NCI-H2029 (cell line): ENCODE measurements around the gene NADK2.
A peak's percentile ranks its signal among the peaks of the same experiment; 100 is the strongest.
"Not testable (repeated sequence)": the region's sequence is repeated elsewhere in the genome, so short reads cannot be mapped to it uniquely, and the experiment has no call there.

Experiments used
- DNase-seq: peaks from one replicate; lab custom pipeline; 2025; lab: John Stamatoyannopoulos, UW

NADK2 gene

GRCh38 chr5:36206913-36207312 is 34.8 kb downstream of the NADK2 start:
- no peak for DNase-seq

- no peak for DNase-seq
Measured at GRCh38 chr5:36205329-36205728, 36.4 kb downstream of the NADK2 start.

GRCh38 chr5:36202521-36202961 is 39.2 kb downstream of the NADK2 start:
- DNase-seq, result no peak

- DNase-seq, result no peak
Measured at GRCh38 chr5:36200513-36200912, 41.2 kb downstream of the NADK2 start.

GRCh38 chr5:36199620-36200019 is 42.1 kb downstream of the NADK2 start:
- no peak for DNase-seq

- DNase-seq, result not testable (repeated sequence)
Measured at GRCh38 chr5:36198783-36199182, 42.9 kb downstream of the NADK2 start.

GRCh38 chr5:36198281-36198680 is 43.4 kb downstream of the NADK2 start:
- no peak for DNase-seq

GRCh38 chr5:36193746-36194145 is 48.0 kb downstream of the NADK2 start:
- no peak for DNase-seq

GRCh38 chr5:36184408-36184807 is 57.3 kb downstream of the NADK2 start:
- not testable (repeated sequence) for DNase-seq

GRCh38 chr5:36181774-36182173 is 60.0 kb downstream of the NADK2 start:
- DNase-seq, result no peak

GRCh38 chr5:36180556-36181350 is 61.0 kb downstream of the NADK2 start:
- no peak for DNase-seq

GRCh38 chr5:36179950-36180349 is 61.8 kb downstream of the NADK2 start:
- no peak for DNase-seq

- no peak for DNase-seq
Measured at GRCh38 chr5:36178524-36178890, 63.2 kb downstream of the NADK2 start.

- DNase-seq, result no peak
Measured at GRCh38 chr5:36177715-36178523, 63.8 kb downstream of the NADK2 start.

- no peak for DNase-seq
Measured at GRCh38 chr5:36177154-36177553, 64.6 kb downstream of the NADK2 start.

GRCh38 chr5:36175043-36175442 is 66.7 kb downstream of the NADK2 start:
- DNase-seq, result no peak

GRCh38 chr5:36174119-36174518 is 67.6 kb downstream of the NADK2 start:
- peak; percentile 28 for DNase-seq

- DNase-seq, result no peak
Measured at GRCh38 chr5:36173426-36173825, 68.3 kb downstream of the NADK2 start.

- peak; percentile 43 for DNase-seq
Measured at GRCh38 chr5:36172599-36172998, 69.1 kb downstream of the NADK2 start.

GRCh38 chr5:36170832-36171424 is 70.8 kb downstream of the NADK2 start:
- DNase-seq, result no peak

GRCh38 chr5:36168737-36169136 is 73.0 kb downstream of the NADK2 start:
- DNase-seq, result no peak

- no peak for DNase-seq
Measured at GRCh38 chr5:36164461-36164860, 77.3 kb downstream of the NADK2 start.
